Progenitor cell of endocrine pancreas (in vitro differentiated cells): ENCODE results near the gene STAM2. TPM values are rescaled to one million over a fixed set of nuclear protein-coding genes. Genes with fewer than 3 reads are reported as not detected.
A peak's percentile ranks its signal among the peaks of the same experiment; 100 is the strongest.

Source experiments
- DNase-seq: peaks from one replicate; pipeline ENCODE4 v3.0.0; 2021; ENCODE audit warnings: low spot score; ENCODE audit not compliant: unreplicated experiment
- H3K27ac Mint-ChIP-seq: 2 replicates; pipeline ENCODE4 v1.8.0; 2021; ENCODE audit warnings: mild to moderate bottlenecking, moderate library complexity, mixed read lengths
- H3K27me3 Mint-ChIP-seq: 2 replicates; pipeline ENCODE4 v1.8.0; 2021; ENCODE audit warnings: mixed read lengths
- H3K36me3 Mint-ChIP-seq: 2 replicates; pipeline ENCODE4 v1.8.0; 2022; ENCODE audit warnings: mixed read lengths; ENCODE audit not compliant: insufficient read depth
- H3K4me1 Mint-ChIP-seq: 2 replicates; pipeline ENCODE4 v1.8.0; 2021; ENCODE audit warnings: low read depth, mixed read lengths
- H3K4me3 Mint-ChIP-seq: 2 replicates; pipeline ENCODE4 v1.8.0; 2021; ENCODE audit warnings: low read depth, mild to moderate bottlenecking, moderate library complexity, mixed read lengths
- H3K9me3 Mint-ChIP-seq: 2 replicates; pipeline ENCODE4 v1.8.0; 2021; ENCODE audit warnings: low read depth, mixed read lengths
- CTCF ChIP-seq: fragments of 200-600 bp; sonication (generic); IDR thresholded peaks from one replicate; pipeline ENCODE4 v1.5.0; 2021; ENCODE audit warnings: antibody characterized with exemption, mild to moderate bottlenecking; ENCODE audit not compliant: unreplicated experiment
- long read RNA-seq: library from polyadenylated mRNA; unstranded; transcript quantifications from one replicate; pipeline ENCODE4 v2.0.0, GENCODE V29; 2020
- total RNA-seq: library from RNA; stranded (reverse); gene quantifications from 2 replicates; pipeline ENCODE4 v1.2.1, GENCODE V29; 2021

The STAM2 gene
- total RNA-seq: 32.8 and 36.2 TPM in 2 replicates
- long read RNA-seq, full-length matches to known transcripts: 17 of 32 reads
- long read RNA-seq, partial matches to known transcripts: 4 of 32 reads
- long read RNA-seq, other reads (novel, unspliced or antisense): 11 of 32 reads

GRCh38 chr2:152175368-152176112 lies at the start of gene STAM2:
Gene STAM2 (minus strand): TSS chr2:152175763. CDS start chr2:152175642, 121 bp downstream.
- peak; percentile 98 for TF ChIP-seq CTCF
- Mint-ChIP-seq H3K4me1 (peaks cover 22% of the 10 kb centered on the region), H3K27me3 (no peaks in the 10 kb centered on the region), H3K27ac (peak within 1 kb of the TSS; percentile 100), H3K4me3 (peak within 1 kb of the TSS; percentile 97), H3K9me3 (peaks cover 7% of the 10 kb centered on the region), H3K36me3 (peaks cover 2% of the 10 kb centered on the region)
- DNase-seq: peak; percentile 94

DNA sequence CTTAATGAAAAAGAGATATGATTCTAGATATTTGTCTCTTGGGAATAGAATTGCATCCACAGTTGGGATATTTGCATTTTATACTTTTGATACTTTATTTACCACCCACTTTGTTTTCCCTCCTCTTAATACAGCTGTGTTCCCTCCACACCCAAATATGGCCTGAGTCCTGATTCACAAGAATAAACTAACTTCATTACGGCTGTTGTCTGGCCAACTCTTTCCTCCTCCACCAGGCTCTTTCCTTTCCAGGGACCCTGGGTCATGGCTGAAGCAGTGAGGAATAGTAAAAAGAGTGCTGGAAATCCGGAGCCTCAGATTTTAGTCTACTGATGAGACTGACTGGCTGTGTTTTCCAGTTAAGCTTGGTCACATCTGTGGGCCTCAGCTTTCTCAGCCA lies 48.4 kb upstream of the STAM2 start:
- peaks cover 3% of the 10 kb centered on the region for H3K27me3 Mint-ChIP-seq
- no peak overlapping the region for H3K4me3 Mint-ChIP-seq
- no peak for DNase-seq
- H3K9me3 Mint-ChIP-seq: no peaks in the 10 kb centered on the region
- H3K27ac Mint-ChIP-seq: no peak overlapping the region
- TF ChIP-seq CTCF: no peak
- H3K36me3 Mint-ChIP-seq: no peaks in the 10 kb centered on the region
- H3K4me1 Mint-ChIP-seq: no peaks in the 10 kb centered on the region

GRCh38 chr2:152222975-152223637 lies 47.5 kb upstream of the STAM2 start:
- H3K4me3 Mint-ChIP-seq: no peak overlapping the region
- no peak for DNase-seq
- no peak overlapping the region for H3K27ac Mint-ChIP-seq
- H3K4me1 Mint-ChIP-seq: no peaks in the 10 kb centered on the region
- no peaks in the 10 kb centered on the region for H3K36me3 Mint-ChIP-seq
- H3K9me3 Mint-ChIP-seq: no peaks in the 10 kb centered on the region
- TF ChIP-seq CTCF: no peak
- peaks cover 3% of the 10 kb centered on the region for H3K27me3 Mint-ChIP-seq

- DNase-seq: no peak
- H3K4me1 Mint-ChIP-seq: no peaks in the 10 kb centered on the region
- TF ChIP-seq CTCF: no peak
- no peaks in the 10 kb centered on the region for H3K36me3 Mint-ChIP-seq
- no peak overlapping the region for H3K4me3 Mint-ChIP-seq
- H3K9me3 Mint-ChIP-seq: no peaks in the 10 kb centered on the region
- no peak overlapping the region for H3K27ac Mint-ChIP-seq
- H3K27me3 Mint-ChIP-seq: peaks cover 3% of the 10 kb centered on the region
These were observed 46.3 kb upstream of the STAM2 start for GRCh38 chr2:152221839-152222238.

DNA sequence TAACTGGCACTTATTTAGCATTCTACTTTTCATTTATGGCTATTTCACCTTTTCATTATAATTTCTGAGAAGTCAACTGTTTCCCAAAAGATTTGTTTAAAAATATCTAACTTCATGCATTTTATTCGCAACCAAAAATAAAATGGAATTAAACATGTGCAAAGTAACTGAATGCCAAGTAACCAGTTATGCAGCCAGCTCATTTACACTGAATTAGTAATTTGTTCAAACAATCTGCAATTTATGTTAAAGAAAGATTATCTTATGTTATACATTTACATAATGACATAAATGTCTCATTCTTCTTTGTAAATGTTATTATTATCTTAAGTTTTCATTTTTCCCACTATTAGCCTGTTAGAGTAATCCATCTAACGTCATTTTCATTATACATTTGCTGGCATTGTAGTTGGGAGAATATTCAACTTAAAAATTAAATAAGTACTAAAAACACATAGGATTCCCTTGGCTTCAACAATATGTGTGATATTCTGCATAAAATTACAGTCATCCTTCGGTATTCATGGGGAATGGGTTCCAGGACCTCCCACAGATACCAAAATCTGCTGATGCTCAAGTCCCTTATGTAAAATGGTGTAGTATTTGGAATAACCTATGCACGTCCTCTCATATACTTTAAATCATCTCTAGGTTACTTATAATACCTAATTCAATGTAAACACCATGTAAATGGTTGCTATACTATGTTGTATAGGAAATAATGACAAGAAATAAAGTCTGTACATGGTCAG lies 43.7 kb upstream of the STAM2 start:
- Mint-ChIP-seq H3K27ac (no peak overlapping the region), H3K9me3 (no peaks in the 10 kb centered on the region), H3K27me3 (peaks cover 3% of the 10 kb centered on the region), H3K4me3 (no peak overlapping the region), H3K4me1 (no peaks in the 10 kb centered on the region), H3K36me3 (no peaks in the 10 kb centered on the region)
- DNase-seq: no peak
- TF ChIP-seq CTCF: no peak
